Parathyroid adenoma (tissue), 2 donors: ENCODE measurements around the gene GAPDH.

Source experiments
- H2AFZ ChIP-seq: fragments of 300-600 bp; sonication (generic); one replicate; pipeline ENCODE4 v1.7.0; 2017; ENCODE audit warnings: antibody characterized with exemption, mild to moderate bottlenecking
- H3K27ac ChIP-seq: fragments of 300-600 bp; sonication (generic); one replicate; pipeline ENCODE4 v1.7.0; 2017
- H3K27me3 ChIP-seq: fragments of 300-600 bp; sonication (generic); one replicate; pipeline ENCODE4 v1.7.0; 2017; ENCODE audit warnings: low read length; ENCODE audit not compliant: control insufficient read depth, insufficient read depth
- H3K36me3 ChIP-seq: fragments of 300-600 bp; sonication (generic); one replicate; pipeline ENCODE4 v1.7.0; 2017; ENCODE audit warnings: low read length; ENCODE audit not compliant: control insufficient read depth, insufficient read depth
- H3K4me1 ChIP-seq: fragments of 300-600 bp; sonication (generic); one replicate; pipeline ENCODE4 v1.7.0; 2017; ENCODE audit warnings: control low read depth
- H3K4me2 ChIP-seq: fragments of 300-600 bp; sonication (generic); one replicate; pipeline ENCODE4 v1.7.0; 2017; ENCODE audit warnings: low read length
- H3K4me3 ChIP-seq: fragments of 300-600 bp; sonication (generic); one replicate; pipeline ENCODE4 v1.7.0; 2017; ENCODE audit warnings: low read depth, low read length
- H3K79me2 ChIP-seq: fragments of 300-600 bp; sonication (generic); one replicate; pipeline ENCODE4 v1.7.0; 2017; ENCODE audit warnings: control low read depth
- H3K9ac ChIP-seq: fragments of 300-600 bp; sonication (generic); one replicate; pipeline ENCODE4 v1.7.0; 2017; ENCODE audit warnings: mild to moderate bottlenecking
- H3K9me3 ChIP-seq: fragments of 300-600 bp; sonication (generic); one replicate; pipeline ENCODE4 v1.7.0; 2017; ENCODE audit warnings: low read length; ENCODE audit not compliant: control insufficient read depth
- CTCF ChIP-seq: fragments of 300-600 bp; sonication (generic); IDR thresholded peaks from one replicate; pipeline ENCODE4 v1.7.0; 2017; ENCODE audit warnings: antibody characterized with exemption, mild to moderate bottlenecking
- donor health status: primary hyperparathyroidism.

The GAPDH gene

GRCh38 chr12:6560501-6561205 is 26.3 kb downstream of the GAPDH start:
- H3K27ac ChIP-seq, result peak overlapping the region; percentile 90
- H3K4me2 ChIP-seq, result no peak overlapping the region
- H2AFZ ChIP-seq, result no peak overlapping the region
- H3K9me3 ChIP-seq, result no peaks in the 10 kb centered on the region
- H3K79me2 ChIP-seq, result peaks cover 8% of the 10 kb centered on the region
- no peaks in the 10 kb centered on the region for H3K36me3 ChIP-seq
- H3K4me1 ChIP-seq, result peaks cover 15% of the 10 kb centered on the region
- H3K4me3 ChIP-seq, result no peak overlapping the region
- TF ChIP-seq CTCF, result no peak
- H3K9ac ChIP-seq, result no peak overlapping the region
- H3K27me3 ChIP-seq, result no peaks in the 10 kb centered on the region

- H3K4me2 ChIP-seq, result no peak overlapping the region
- no peaks in the 10 kb centered on the region for H3K9me3 ChIP-seq
- H2AFZ ChIP-seq, result no peak overlapping the region
- no peak overlapping the region for H3K27ac ChIP-seq
- H3K36me3 ChIP-seq, result no peaks in the 10 kb centered on the region
- H3K79me2 ChIP-seq, result peaks cover 8% of the 10 kb centered on the region
- H3K27me3 ChIP-seq, result no peaks in the 10 kb centered on the region
- peaks cover 18% of the 10 kb centered on the region for H3K4me1 ChIP-seq
- TF ChIP-seq CTCF, result no peak
- no peak overlapping the region for H3K4me3 ChIP-seq
- H3K9ac ChIP-seq, result no peak overlapping the region
Observed at GRCh38 chr12:6562881-6563280, 28.6 kb downstream of the GAPDH start.

GRCh38 chr12:6563448-6564050 is 29.2 kb downstream of the GAPDH start:
- H3K27ac ChIP-seq, result no peak overlapping the region
- no peaks in the 10 kb centered on the region for H3K27me3 ChIP-seq
- peak; percentile 69 for TF ChIP-seq CTCF
- peaks cover 18% of the 10 kb centered on the region for H3K4me1 ChIP-seq
- H3K36me3 ChIP-seq, result no peaks in the 10 kb centered on the region
- no peak overlapping the region for H2AFZ ChIP-seq
- peaks cover 8% of the 10 kb centered on the region for H3K79me2 ChIP-seq
- H3K9me3 ChIP-seq, result no peaks in the 10 kb centered on the region
- no peak overlapping the region for H3K9ac ChIP-seq
- H3K4me2 ChIP-seq, result no peak overlapping the region
- H3K4me3 ChIP-seq, result no peak overlapping the region

- Histone ChIP-seq H3K4me2 (peak overlapping the region; percentile 89), H3K27ac (no peak overlapping the region), H3K9ac (no peak overlapping the region), H3K4me1 (peaks cover 3% of the 10 kb centered on the region), H3K9me3 (no peaks in the 10 kb centered on the region), H3K4me3 (peak overlapping the region; percentile 65), H3K36me3 (no peaks in the 10 kb centered on the region), H3K79me2 (peaks cover 8% of the 10 kb centered on the region), H2AFZ (no peak overlapping the region), H3K27me3 (no peaks in the 10 kb centered on the region)
- no peak for TF ChIP-seq CTCF
Observed at GRCh38 chr12:6567112-6567670, 32.9 kb downstream of the GAPDH start.
